HG02970 (cell line): ENCODE results near the gene SLC29A4.
"Not testable (repeated sequence)": the region's sequence is repeated elsewhere in the genome, so short reads cannot be mapped to it uniquely, and the experiment has no call there.

ENCODE experiments used
- ATAC-seq: cut with Tn5 transposase; IDR thresholded peaks from one replicate; pipeline ENCODE4 v1.9.1; 2021; ENCODE audit warnings: mild to moderate bottlenecking, moderate library complexity, moderate number of reproducible peaks; ENCODE audit not compliant: unreplicated experiment, low FRiP score

Gene SLC29A4

DNA sequence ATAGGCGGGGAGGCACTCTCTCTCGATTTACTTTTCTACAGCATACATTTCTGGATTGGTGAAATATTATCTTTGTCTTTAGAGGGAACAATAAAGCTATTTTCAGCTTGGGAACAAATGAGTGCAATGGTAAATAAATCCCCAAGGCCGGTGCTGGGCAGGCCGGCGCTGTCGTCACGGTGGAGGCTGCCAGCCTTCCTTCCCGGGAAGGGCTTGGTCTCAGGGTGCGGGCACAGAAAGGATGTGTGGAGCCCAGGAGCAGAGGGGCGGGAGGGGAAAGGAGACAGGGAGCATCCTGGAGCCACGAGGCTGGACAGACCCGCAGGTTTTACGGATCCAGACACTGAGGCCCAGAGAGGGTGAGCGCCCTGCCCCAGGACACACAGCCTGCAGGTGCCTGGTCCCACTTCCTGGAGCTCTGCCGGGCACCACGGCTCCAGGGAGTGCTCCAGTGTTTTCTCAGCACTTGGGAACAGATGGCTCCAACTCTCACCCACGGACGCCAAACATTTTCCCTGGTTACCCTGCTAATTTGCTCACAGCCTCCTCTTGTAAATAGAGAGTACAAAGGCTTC is 8.8 kb upstream of the SLC29A4 start:
- ATAC-seq: not testable (repeated sequence)

- no peak for ATAC-seq
Measured at GRCh38 chr7:5274441-5274840, 8.3 kb upstream of the SLC29A4 start.

- ATAC-seq: not testable (repeated sequence)
Measured at GRCh38 chr7:5274985-5275431, 7.7 kb upstream of the SLC29A4 start.

DNA sequence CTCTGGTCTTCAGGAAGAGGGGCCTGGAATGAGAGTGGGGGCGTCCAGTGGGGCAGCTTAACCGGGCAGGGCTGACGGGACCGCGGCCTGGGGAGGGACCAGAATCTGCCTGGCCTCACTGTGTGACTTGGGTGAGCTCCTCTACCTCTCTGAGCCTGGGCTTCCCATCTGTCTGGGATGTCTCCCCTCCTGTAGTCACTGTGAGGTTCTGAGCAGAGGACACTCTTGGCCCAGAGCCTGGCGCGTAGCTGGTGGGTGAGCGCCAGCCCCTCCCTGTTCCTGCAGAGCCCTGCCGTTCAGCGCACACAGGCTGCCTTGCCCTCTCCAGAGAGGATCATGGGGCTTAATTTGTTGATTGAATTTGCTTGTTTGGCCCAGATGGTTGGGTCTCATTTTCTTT is 7.2 kb upstream of the SLC29A4 start:
- ATAC-seq: not testable (repeated sequence)

DNA sequence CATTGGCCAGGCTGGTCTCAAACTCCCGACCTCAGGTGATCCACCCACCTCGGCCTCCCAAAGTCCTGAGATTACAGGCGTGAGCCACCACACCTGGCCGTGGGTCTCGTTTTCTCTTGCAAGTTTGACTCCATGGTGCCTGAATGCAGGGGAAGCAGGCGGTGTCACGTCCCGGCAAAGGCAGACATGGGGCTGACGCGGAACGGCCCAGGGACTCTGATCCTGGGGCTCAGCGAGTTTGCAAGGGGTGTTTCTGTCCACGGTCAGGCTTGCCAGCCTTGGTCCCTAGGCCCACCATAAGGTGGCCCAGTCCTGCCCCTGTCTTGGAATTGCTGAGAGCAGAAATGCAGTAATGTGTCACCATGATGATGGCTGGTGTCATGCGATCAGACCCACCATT is 6.6 kb upstream of the SLC29A4 start:
- not testable (repeated sequence) for ATAC-seq

DNA sequence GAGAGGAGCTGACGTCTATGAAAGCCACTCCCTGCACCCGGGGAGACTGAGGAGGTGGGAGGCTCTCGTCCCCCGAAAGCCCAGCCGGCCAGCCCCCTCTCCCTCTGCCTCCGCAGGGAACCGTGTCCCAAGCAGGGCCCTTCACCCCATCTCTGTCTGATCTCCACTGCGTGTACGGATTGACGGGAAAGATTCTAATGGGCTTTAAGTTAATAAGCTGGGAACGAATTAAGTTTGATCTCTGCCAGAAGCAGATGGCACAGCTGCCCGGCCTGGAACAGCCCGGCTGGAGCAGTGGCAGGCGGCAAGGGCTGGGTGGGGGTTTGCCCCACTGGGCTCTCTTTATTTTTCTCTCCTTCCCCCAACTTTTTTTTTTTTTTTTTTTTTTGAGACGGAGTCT is 6.1 kb upstream of the SLC29A4 start:
- ATAC-seq: no peak

DNA sequence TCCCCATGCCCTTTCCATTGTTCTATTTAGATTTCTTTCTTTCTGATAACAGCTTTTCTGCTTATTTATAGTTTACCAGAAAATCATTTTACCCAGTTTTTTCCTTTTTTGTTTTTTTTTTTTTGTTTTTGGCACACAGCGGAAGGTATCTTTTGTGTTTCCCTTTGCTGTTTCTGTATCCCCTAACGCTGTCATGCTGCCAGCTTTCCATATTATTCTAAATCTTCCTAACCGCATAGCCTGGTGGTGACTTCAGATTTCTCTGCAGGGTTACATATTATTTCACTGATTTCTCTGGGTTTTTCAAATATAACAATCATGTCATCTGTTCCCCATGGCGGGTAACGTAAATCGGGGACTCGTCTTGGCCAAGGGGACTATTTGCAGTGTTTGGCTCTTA is 4.0 kb upstream of the SLC29A4 start:
- no peak for ATAC-seq

- ATAC-seq: no peak
Measured at GRCh38 chr7:5279734-5280133, 3.0 kb upstream of the SLC29A4 start.

- not testable (repeated sequence) for ATAC-seq
Measured at GRCh38 chr7:5281598-5282500, 894 bp upstream of the SLC29A4 start.

DNA sequence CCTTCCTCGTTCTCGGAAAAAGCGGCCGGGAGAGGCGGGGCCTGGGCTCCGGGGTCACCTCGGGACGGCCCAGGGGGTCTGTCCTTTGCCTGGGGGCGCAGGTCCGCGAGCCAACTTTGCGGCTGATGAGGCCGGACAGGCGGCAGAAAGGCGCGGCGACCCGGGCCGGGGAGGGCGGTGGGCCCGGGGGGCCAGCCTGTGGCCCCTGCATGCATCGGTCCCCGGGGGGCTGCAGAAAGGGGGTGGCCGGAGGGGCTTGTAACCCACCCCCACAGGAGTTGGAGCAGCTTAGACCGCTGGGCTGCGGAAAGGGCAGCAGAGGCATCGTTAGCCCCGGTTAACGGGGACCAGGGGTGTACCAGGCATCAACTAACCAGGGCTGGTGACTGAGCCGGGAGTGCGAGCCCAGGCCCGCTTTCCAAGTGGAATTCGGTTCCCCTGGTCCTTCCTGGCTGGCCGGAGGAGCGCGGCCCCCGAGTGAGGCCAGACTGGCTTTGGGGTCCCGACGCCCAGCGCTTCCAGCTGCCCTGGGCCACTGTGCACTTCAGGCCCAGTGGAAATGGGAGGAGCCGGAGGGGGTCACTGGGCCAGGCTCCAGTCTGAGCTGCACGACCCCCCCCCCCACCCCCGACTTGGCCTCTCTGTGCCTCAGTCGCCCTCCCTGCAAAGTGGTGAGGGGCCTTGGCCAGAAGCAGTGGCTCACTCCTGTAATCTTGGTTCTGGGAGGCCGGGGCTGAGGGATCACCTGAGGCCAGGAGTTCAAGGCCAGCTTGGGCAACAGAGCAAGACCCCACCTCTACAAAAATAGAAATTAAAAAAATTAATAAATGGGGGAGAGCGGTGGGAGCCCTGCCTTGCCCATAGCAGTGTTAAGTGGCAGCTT is 919 bp downstream of the SLC29A4 start:
- no peak for ATAC-seq

DNA sequence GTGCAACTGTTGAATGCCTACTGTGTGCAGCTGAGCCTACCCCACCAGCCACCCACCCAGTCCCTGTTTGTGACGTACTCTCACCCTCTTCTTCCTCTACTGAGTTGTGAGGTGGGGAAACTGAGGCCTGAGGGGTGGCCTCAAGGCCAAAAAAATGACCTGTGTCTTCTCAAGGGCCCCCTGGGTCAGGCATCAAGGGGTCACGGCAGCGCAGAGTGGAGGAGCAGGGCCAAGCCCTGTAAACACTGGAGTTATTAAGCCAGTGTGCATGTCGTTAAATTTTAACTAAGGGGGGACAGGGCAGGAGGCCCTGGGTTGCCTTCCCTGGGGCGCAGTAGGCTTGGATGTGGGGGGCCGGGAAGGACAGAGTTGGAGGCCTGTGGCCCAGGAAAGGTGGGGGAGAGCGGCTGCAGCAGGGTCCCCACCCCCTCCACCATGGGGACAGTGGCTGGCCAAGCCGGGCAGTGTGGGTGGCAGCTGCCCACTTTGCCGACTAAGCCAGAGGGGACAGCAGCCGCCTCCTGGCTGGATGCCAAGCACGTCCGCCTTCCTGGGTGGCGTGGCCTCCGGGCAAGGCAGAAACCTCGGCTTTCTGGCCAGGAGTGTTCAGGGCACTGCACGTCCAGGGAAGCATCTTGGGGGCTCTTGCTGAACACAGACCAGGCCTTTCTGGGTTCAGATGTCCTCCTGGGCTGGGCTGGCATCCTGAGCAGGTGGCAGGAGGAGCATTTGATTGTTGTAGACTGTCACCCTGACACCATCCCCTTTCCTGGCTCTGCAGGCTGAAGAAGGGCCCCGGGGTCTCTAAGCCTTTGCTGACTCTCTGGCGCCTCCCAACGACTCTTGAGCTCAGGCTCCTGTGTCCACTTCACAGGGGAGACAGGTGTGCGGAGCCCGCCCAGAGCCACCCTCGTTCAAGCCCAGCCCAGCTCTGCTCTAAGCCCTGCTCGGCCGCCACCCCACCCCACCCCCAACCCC is 1.9 kb downstream of the SLC29A4 start:
- ATAC-seq: no peak

- ATAC-seq: no peak
Measured at GRCh38 chr7:5286933-5287332, 4.2 kb downstream of the SLC29A4 start.

DNA sequence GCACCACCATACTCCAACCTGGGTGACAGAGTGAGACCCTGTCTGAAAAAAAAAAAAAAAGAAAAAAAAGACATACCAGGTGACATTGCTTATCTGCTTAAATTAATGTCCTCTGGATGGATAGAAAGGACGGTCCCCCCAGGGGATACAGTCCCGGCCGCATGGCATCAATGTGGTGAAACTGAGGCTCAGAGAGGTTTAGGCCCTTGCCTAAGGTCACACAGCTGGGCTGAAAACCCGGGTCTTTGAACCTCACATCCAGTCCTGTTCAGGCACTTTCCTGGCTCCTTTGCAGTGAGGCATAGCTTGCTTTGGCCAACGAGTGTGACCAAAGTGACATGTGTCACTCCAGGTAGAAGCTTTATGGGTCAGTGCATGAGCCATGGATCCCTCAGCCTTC is 4.6 kb downstream of the SLC29A4 start:
- not testable (repeated sequence) for ATAC-seq

DNA sequence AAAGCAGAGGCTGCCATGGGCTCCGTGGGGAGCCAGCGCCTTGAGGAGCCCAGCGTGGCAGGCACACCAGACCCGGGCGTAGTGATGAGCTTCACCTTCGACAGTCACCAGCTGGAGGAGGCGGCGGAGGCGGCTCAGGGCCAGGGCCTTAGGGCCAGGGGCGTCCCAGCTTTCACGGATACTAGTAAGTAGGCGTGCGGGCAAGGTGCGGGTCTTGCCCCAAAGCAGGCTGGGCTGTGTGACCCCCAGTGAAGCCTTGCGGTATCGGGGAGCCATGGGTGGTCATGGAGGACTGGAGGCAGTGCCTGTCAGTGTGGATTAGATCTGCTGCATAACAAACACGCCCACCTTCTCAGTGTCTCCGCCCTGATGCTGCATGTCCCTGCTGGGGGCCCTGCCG is 5.1 kb downstream of the SLC29A4 start:
- no peak for ATAC-seq

DNA sequence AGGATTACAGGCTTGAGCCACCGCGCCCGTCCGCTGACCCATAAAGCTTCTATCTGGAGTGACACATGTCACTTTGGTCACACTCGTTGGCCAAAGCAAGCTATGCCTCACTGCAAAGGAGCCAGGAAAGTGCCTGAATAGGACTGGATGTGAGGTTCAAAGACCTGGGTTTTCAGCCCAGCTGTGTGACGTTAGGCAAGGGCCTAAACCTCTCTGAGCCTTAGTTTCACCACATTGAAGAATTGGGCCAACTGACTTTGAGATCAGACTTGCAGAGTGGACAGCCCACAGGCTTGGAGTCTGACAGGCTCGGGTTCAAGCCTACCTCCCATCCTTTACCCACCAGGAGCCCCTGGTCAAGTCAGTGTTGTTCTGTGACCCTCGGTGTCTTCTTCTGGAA is 5.8 kb downstream of the SLC29A4 start:
- not testable (repeated sequence) for ATAC-seq

DNA sequence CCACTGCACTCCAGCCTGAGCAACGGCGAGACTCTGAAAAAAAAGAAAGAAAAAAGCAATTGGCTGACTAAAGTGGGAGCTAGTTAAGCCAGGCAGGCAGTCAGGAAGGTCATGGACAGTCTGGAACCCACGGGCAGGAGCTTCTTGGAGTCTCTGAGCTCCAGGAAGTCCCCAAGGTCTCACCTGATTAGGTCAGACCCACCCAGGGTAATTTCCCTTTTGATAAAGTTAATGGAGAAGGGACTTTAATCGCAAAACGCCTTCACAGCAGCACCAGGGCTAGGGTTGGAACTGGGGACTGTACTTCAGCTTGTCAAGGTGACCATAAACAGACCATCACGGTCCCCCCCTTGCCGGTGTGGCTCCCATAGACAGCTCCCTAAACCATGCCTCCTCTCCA is 6.6 kb downstream of the SLC29A4 start:
- no peak for ATAC-seq

DNA sequence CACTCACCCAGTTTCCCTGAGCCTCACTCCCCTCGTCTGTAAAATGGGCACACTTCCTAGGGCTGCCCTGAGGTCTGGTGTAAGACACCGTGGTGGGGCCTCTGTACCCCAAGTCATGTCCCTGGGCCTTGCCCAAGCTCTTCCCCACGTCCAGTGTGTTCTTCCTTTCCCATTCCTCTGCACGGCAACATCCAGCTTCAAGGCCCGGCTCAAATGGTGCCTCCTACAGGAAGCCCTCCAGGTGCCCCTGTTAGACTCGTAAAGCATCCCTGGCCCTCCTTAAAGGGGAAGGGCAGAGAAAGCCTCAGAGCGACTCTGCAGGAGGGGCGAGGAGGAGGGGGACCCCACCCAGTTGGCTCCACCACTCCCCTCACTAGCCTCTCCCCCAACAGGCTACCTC is 8.6 kb downstream of the SLC29A4 start:
- no peak for ATAC-seq

DNA sequence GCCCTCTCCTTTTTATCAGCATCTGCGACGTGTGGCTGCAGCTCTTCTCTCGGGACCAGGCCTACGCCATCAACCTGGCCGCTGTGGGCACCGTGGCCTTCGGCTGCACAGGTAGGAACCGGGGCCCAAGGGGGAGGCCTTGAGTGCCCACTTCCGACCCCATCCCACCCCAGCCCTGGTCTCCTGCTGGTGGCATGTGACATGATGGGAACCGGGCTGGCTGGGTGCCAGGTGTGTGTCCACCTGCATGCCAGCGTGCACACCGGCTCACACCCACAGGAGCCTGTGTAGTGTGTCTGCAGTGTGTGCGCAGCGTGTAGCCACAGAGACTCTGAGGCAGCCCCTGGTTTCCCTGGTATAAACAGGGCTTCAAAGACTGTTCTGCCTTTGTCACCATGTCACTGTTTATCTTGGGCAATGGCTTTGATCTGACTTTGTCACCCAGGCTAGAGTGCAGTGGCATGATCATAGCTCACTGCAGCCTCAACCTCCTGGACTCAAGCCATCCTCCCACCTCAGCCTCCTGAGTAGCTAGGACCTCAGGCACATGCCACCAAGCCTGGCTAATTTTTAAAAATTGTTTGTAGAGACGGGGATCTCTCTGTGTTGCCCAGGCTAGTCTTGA is 9.1 kb downstream of the SLC29A4 start:
- not testable (repeated sequence) for ATAC-seq
